H9 (cell line): ENCODE measurements around the gene RTP1. TPM values are rescaled to one million over a fixed set of nuclear protein-coding genes. Genes with fewer than 3 reads are reported as not detected.
"Not testable (repeated sequence)": the region's sequence is repeated elsewhere in the genome, so short reads cannot be mapped to it uniquely, and the experiment has no call there.

Experiments
- DNase-seq: peaks from one replicate; pipeline ENCODE4 v3.0.0-alpha.2; 2017
- H2AFZ ChIP-seq: one replicate; pipeline ENCODE4 v1.6.1; 2013; ENCODE audit warnings: mild to moderate bottlenecking, low read length, control low read depth, moderate library complexity
- H2AK5ac ChIP-seq: 2 replicates; pipeline ENCODE4 v1.6.1; 2013; ENCODE audit warnings: low read length, control low read depth, mixed read lengths; ENCODE audit not compliant: insufficient read length
- H2BK120ac ChIP-seq: one replicate; pipeline ENCODE4 v1.6.1; 2013; ENCODE audit warnings: low read depth, mild to moderate bottlenecking, low read length, control low read depth, inconsistent platforms; ENCODE audit not compliant: poor library complexity, severe bottlenecking
- H2BK12ac ChIP-seq: 2 replicates; pipeline ENCODE4 v1.6.1; 2013; ENCODE audit warnings: low read length, control low read depth, mixed read lengths, low read depth; ENCODE audit not compliant: insufficient read length
- H2BK15ac ChIP-seq: 2 replicates; pipeline ENCODE4 v1.6.1; 2013; ENCODE audit warnings: low read depth, low read length, control low read depth
- H2BK20ac ChIP-seq: one replicate; pipeline ENCODE4 v1.6.1; 2013; ENCODE audit warnings: low read depth, mild to moderate bottlenecking, low read length, control low read depth, inconsistent platforms; ENCODE audit not compliant: poor library complexity, severe bottlenecking
- H2BK5ac ChIP-seq: 2 replicates; pipeline ENCODE4 v1.6.1; 2013; ENCODE audit warnings: low read length, control low read depth, mixed read lengths; ENCODE audit not compliant: insufficient read length
- H3K14ac ChIP-seq: 2 replicates; pipeline ENCODE4 v1.6.1; 2013; ENCODE audit warnings: low read length, control low read depth; ENCODE audit not compliant: insufficient read depth
- H3K18ac ChIP-seq: 2 replicates; pipeline ENCODE4 v1.6.1; 2013; ENCODE audit warnings: low read depth, mild to moderate bottlenecking, mixed read lengths, low read length, control low read depth; ENCODE audit not compliant: insufficient read length
- H3K23ac ChIP-seq: 2 replicates; pipeline ENCODE4 v1.6.1; 2013; ENCODE audit warnings: low read length, control low read depth, mixed read lengths, low read depth; ENCODE audit not compliant: insufficient read length
- H3K23me2 ChIP-seq: 2 replicates; pipeline ENCODE4 v1.6.1; 2013; ENCODE audit warnings: low read depth, mild to moderate bottlenecking, mixed read lengths, low read length, control low read depth; ENCODE audit not compliant: insufficient read length, poor library complexity, severe bottlenecking
- H3K27ac ChIP-seq: 2 replicates; pipeline ENCODE4 v1.5.1; 2013; ENCODE audit warnings: low read length, control low read depth, mixed read lengths, low read depth; ENCODE audit not compliant: insufficient read length
- H3K27me3 ChIP-seq: 2 replicates; pipeline ENCODE4 v1.6.1; 2013; ENCODE audit warnings: low read length, control low read depth, inconsistent platforms; ENCODE audit not compliant: insufficient read depth
- H3K4ac ChIP-seq: 2 replicates; pipeline ENCODE4 v1.6.1; 2013; ENCODE audit warnings: low read depth, mild to moderate bottlenecking, control low read depth, inconsistent platforms, low read length, moderate library complexity
- H3K4me1 ChIP-seq: 2 replicates; pipeline ENCODE4 v1.6.1; 2013; ENCODE audit warnings: low read length, control low read depth, inconsistent platforms; ENCODE audit not compliant: insufficient read depth
- H3K4me2 ChIP-seq: 2 replicates; pipeline ENCODE4 v1.6.1; 2013; ENCODE audit warnings: low read length, control low read depth, mixed read lengths; ENCODE audit not compliant: insufficient read length, insufficient read depth
- H3K56ac ChIP-seq: 2 replicates; pipeline ENCODE4 v1.6.1; 2013; ENCODE audit warnings: low read depth, mild to moderate bottlenecking, mixed read lengths, low read length, control low read depth; ENCODE audit not compliant: insufficient read length
- H3K79me1 ChIP-seq: 2 replicates; pipeline ENCODE4 v1.6.1; 2013; ENCODE audit warnings: low read depth, mild to moderate bottlenecking, moderate library complexity, low read length, control low read depth, inconsistent platforms; ENCODE audit not compliant: insufficient read depth, poor library complexity, severe bottlenecking
- H3K79me2 ChIP-seq: 2 replicates; pipeline ENCODE4 v1.6.1; 2013; ENCODE audit warnings: low read length, control low read depth, inconsistent platforms; ENCODE audit not compliant: insufficient read depth
- H3K9ac ChIP-seq: 2 replicates; pipeline ENCODE4 v1.6.1; 2013; ENCODE audit warnings: low read length, control low read depth, mixed read lengths; ENCODE audit not compliant: insufficient read length; ENCODE audit errors: extremely low read depth
- H3K9me3 ChIP-seq: one replicate; pipeline ENCODE4 v1.6.1; 2013; ENCODE audit warnings: low read depth, low read length, inconsistent platforms; ENCODE audit not compliant: control insufficient read depth
- H3T11ph ChIP-seq: one replicate; pipeline ENCODE4 v1.6.1; 2013; ENCODE audit warnings: mild to moderate bottlenecking, low read length, control low read depth, inconsistent platforms
- H4K20me1 ChIP-seq: one replicate; pipeline ENCODE4 v1.6.1; 2013; ENCODE audit not compliant: control insufficient read depth, insufficient read length, insufficient read depth
- H4K5ac ChIP-seq: 2 replicates; pipeline ENCODE4 v1.6.1; 2013; ENCODE audit warnings: low read depth, mild to moderate bottlenecking, mixed read lengths, low read length, control low read depth; ENCODE audit not compliant: insufficient read length
- H4K8ac ChIP-seq: replicated peaks from 2 replicates; pipeline ENCODE4 v1.6.1; 2013; ENCODE audit warnings: low read length, control low read depth, mixed read lengths, low read depth; ENCODE audit not compliant: insufficient read length
- H4K91ac ChIP-seq: 2 replicates; pipeline ENCODE4 v1.6.1; 2013; ENCODE audit warnings: low read depth, mild to moderate bottlenecking, moderate library complexity, mixed read lengths, low read length, control low read depth; ENCODE audit not compliant: insufficient read length
- H3K27ac Mint-ChIP-seq, 3 experiments: 2 replicates in 2 of 3; 3 replicates in 1 of 3; pipeline ENCODE4 v1.8.0; 2020 to 2021; ENCODE audit warnings: mixed read lengths in 3 of 3, mild to moderate bottlenecking in 1 of 3, moderate library complexity in 1 of 3
- H3K27me3 Mint-ChIP-seq: 2 replicates; pipeline ENCODE4 v1.8.0; 2021; ENCODE audit warnings: low read depth, mild to moderate bottlenecking, moderate library complexity, mixed read lengths
- H3K36me3 Mint-ChIP-seq, 3 experiments: 2 replicates in 2 of 3; 3 replicates in 1 of 3; pipeline ENCODE4 v1.8.0; 2020 to 2021; ENCODE audit warnings: low read depth in 3 of 3, mixed read lengths in 3 of 3; ENCODE audit not compliant: insufficient read depth in 1 of 3
- H3K4me1 Mint-ChIP-seq, 2 experiments: 2 replicates each; pipeline ENCODE4 v1.8.0; 2020; ENCODE audit warnings: mixed read lengths in 2 of 2
- H3K4me3 Mint-ChIP-seq, 2 experiments: 2 replicates in 1 of 2; 3 replicates in 1 of 2; pipeline ENCODE4 v1.8.0; 2020 to 2021; ENCODE audit warnings: mild to moderate bottlenecking in 2 of 2, mixed read lengths in 2 of 2, moderate library complexity in 1 of 2
- H3K9me3 Mint-ChIP-seq, 2 experiments: 2 replicates in 1 of 2; 3 replicates in 1 of 2; pipeline ENCODE4 v1.8.0; 2020; ENCODE audit warnings: mild to moderate bottlenecking in 2 of 2, mixed read lengths in 2 of 2, moderate library complexity in 1 of 2
- WGBS: extraction: QIAGEN DNeasy Blood & Tissue Kit; methylation state at CpG from one replicate; pipeline ENCODE4 v1.1.7; 2013; ENCODE audit warnings: missing lambda C conversion rate, low lambda C conversion rate, mixed read lengths; ENCODE audit not compliant: insufficient read length; ENCODE audit errors: extremely low coverage; 5-methylcytosine and 5-hydroxymethylcytosine counted together
- total RNA-seq: library from RNA; stranded (reverse); gene quantifications from 2 replicates; pipeline ENCODE4 v1.2.1, GENCODE V29; 2021
- TF ChIP-seq, protein P1 (sequence below): fragments of 200-600 bp; sonication (generic); conservative IDR thresholded peaks from 3 replicates; pipeline ENCODE4 v1.8.0; 2021; ENCODE audit warnings: antibody characterized with exemption, mild to moderate bottlenecking

Gene RTP1
- total RNA-seq, 1 experiment from 2014 or later: 6.6 TPM

DNA sequence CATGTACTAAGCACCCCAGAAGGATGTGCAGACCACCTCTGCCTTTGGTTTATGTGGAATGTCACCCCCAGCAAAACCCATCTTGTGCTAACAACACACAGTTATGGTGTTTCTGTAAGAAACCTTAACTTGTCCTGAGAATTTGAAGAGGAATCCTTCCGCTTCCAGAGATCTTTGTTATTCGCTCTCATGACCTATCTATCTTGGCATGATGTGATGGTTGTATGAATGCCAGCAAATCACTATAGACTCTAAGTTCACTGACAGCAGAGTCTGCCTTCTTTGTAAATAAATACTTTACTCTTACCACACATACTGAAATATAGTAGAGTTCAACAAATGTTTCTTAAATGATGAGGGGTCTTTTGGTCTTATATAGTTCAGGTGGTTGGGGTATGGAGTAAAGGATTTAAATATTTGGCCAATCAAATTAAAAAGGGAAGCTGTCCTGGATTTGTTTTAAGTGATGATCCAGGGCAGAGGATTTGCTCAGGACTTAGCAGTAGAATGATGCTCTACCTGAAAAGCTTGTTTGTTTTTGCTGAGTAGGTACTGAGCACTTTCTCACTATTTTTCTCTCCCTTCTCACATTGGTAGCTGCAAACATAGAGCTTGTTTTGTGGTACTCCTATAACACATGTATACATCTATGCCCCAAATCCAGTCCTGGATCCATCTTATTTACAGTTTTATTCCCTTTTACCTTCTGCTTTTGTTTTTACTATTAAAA is 27.9 kb upstream of the RTP1 start:
- H2BK12ac ChIP-seq: no peak overlapping the region
- H3K9me3 ChIP-seq: no peaks in the 10 kb centered on the region
- H3K23ac ChIP-seq: no peak overlapping the region
- no peak overlapping the region for H2AK5ac ChIP-seq
- peaks cover 0 to 7% of the 10 kb centered on the region in 2 experiments; a peak in 3 of 5 replicates for H3K9me3 Mint-ChIP-seq
- peaks cover 6 to 50% (median 7%) of the 10 kb centered on the region in 3 experiments for H3K36me3 Mint-ChIP-seq
- H3T11ph ChIP-seq: no peak overlapping the region
- H3K79me1 ChIP-seq: no peaks in the 10 kb centered on the region
- H4K8ac ChIP-seq: no peak overlapping the region
- no peak overlapping the region for H3K18ac ChIP-seq
- no peak overlapping the region for H2AFZ ChIP-seq
- no CpG with 5 or more reads among the region's 2 CpGs for WGBS
- no peak overlapping the region for H3K4ac ChIP-seq
- no peak overlapping the region for H2BK15ac ChIP-seq
- peaks cover 33 to 64% of the 10 kb centered on the region in 2 experiments for H3K4me1 Mint-ChIP-seq
- no peaks in the 10 kb centered on the region for H3K27me3 ChIP-seq
- no peak overlapping the region for H2BK20ac ChIP-seq
- no peak overlapping the region for H3K4me2 ChIP-seq
- no peak overlapping the region for H3K14ac ChIP-seq
- DNase-seq: no peak
- peaks cover 9% of the 10 kb centered on the region; the same call in 1 of the 2 replicates for H3K4me1 ChIP-seq
- no peak overlapping the region for H4K5ac ChIP-seq
- H3K9ac ChIP-seq: no peak overlapping the region
- no peaks in the 10 kb centered on the region for H3K79me2 ChIP-seq
- no peak overlapping the region for H2BK120ac ChIP-seq
- H3K27ac ChIP-seq: no peak overlapping the region
- no peak overlapping the region for H3K27ac Mint-ChIP-seq
- H4K91ac ChIP-seq: no peak overlapping the region
- H4K20me1 ChIP-seq: no peaks in the 10 kb centered on the region
- no peaks in the 10 kb centered on the region for H3K23me2 ChIP-seq
- TF ChIP-seq, protein P1, sequence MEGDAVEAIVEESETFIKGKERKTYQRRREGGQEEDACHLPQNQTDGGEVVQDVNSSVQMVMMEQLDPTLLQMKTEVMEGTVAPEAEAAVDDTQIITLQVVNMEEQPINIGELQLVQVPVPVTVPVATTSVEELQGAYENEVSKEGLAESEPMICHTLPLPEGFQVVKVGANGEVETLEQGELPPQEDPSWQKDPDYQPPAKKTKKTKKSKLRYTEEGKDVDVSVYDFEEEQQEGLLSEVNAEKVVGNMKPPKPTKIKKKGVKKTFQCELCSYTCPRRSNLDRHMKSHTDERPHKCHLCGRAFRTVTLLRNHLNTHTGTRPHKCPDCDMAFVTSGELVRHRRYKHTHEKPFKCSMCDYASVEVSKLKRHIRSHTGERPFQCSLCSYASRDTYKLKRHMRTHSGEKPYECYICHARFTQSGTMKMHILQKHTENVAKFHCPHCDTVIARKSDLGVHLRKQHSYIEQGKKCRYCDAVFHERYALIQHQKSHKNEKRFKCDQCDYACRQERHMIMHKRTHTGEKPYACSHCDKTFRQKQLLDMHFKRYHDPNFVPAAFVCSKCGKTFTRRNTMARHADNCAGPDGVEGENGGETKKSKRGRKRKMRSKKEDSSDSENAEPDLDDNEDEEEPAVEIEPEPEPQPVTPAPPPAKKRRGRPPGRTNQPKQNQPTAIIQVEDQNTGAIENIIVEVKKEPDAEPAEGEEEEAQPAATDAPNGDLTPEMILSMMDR: no peak
- H3K4me3 Mint-ChIP-seq: no peak overlapping the region
- no peaks in the 10 kb centered on the region for H3K27me3 Mint-ChIP-seq
- no peak overlapping the region for H3K56ac ChIP-seq
- no peak overlapping the region for H2BK5ac ChIP-seq

DNA sequence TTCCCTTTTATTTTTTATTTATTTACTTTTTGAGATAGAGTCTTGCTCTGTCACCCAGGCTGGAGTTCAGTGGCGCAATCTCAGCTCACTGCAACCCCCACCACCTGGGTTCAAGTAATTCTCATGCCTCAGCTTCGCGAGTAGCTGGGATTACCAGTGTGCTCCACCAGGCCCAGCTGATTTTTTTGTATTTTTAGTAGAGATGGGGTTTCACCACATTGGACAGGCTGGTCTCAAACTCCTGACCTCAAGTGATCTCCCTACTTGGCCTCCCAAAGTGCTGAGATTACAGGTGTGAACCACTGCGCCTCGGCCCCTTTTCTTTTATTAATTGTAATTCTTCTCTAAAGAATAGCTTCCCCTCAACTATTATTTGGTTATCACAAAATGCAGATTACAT is 26.4 kb upstream of the RTP1 start:
- not testable (repeated sequence) for H3K56ac ChIP-seq, H2BK12ac ChIP-seq, H3K4ac ChIP-seq, H3K4me2 ChIP-seq, H3K79me2 ChIP-seq, H4K8ac ChIP-seq, H3K4me3 Mint-ChIP-seq, H3K4me1 ChIP-seq, H3K27me3 Mint-ChIP-seq, H3K27me3 ChIP-seq, H4K5ac ChIP-seq, H3K27ac ChIP-seq, H3K9me3 Mint-ChIP-seq, H2BK5ac ChIP-seq, H3K27ac Mint-ChIP-seq, H3T11ph ChIP-seq, H3K18ac ChIP-seq, H3K9me3 ChIP-seq, H3K23me2 ChIP-seq, H2AFZ ChIP-seq, H2AK5ac ChIP-seq, H3K14ac ChIP-seq, H2BK15ac ChIP-seq, H3K79me1 ChIP-seq, H3K23ac ChIP-seq, H4K20me1 ChIP-seq, H2BK120ac ChIP-seq, H4K91ac ChIP-seq, H2BK20ac ChIP-seq, H3K9ac ChIP-seq
- peaks cover 27 to 64% of the 10 kb centered on the region in 2 experiments for H3K4me1 Mint-ChIP-seq
- no CpG with 5 or more reads among the region's 5 CpGs for WGBS
- H3K36me3 Mint-ChIP-seq: peaks cover 6 to 65% (median 7%) of the 10 kb centered on the region in 3 experiments
- DNase-seq: peak; percentile 57
